Breast epithelium (tissue), 3 donors: ENCODE measurements around the gene MPPED1.

ENCODE experiments used
- POLR2A ChIP-seq: fragments of 450-650 bp; IDR thresholded peaks from one replicate; pipeline ENCODE4 v1.6.1; 2016; ENCODE audit warnings: antibody characterized with exemption, mild to moderate bottlenecking, moderate library complexity
- POLR2AphosphoS5 ChIP-seq, 3 donors: sonication (generic); formaldehyde crosslinking; IDR thresholded peaks; one replicate each; pipeline ENCODE4 v1.6.1; 2017; ENCODE audit warnings: antibody characterized with exemption in 3 of 3
- TF ChIP-seq, protein P1 (sequence below), 3 donors: fragments of 450-650 bp; IDR thresholded peaks; one replicate each; pipeline ENCODE4 v1.5.1; 2016 to 2017; ENCODE audit warnings: antibody characterized with exemption in 3 of 3, mild to moderate bottlenecking in 3 of 3, moderate library complexity in 3 of 3

DNA sequence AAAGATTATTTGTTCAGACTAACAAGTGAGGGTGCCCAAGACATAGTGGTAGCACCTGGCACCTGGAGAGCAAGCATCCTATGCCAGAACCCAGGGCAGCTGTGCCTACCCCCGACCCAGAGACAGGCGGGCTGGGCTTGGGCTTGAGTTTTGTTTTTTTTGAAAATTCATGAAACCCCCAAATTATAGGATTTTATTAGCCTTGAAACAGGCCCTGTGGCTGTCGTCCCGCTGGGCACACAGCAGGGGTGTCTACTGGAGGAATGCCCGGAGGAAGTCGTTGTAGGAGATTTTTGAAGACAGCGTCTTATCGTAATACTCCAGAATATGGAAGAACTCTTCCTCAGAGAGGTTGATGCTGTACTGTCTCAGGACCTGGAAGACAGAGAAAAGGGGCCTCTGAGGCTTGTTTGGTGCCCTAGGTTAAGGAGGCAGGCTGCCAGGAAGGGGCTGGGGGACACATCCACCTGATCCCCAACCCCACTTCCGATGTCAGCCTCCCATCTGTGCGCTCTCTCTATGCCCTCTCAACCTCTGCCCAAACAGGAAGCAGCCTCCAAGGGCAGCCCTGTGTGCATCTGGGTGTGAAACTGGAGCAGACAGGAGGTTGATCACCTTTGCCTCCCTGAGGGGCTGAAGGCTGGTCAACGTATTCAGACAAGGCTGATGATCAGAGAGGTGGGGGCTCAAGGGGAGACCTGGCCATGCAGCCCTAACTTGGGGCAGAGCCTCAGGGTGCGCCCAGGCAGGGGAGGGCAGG, 117.0 kb downstream of the MPPED1 start:
- TF ChIP-seq, protein P1, sequence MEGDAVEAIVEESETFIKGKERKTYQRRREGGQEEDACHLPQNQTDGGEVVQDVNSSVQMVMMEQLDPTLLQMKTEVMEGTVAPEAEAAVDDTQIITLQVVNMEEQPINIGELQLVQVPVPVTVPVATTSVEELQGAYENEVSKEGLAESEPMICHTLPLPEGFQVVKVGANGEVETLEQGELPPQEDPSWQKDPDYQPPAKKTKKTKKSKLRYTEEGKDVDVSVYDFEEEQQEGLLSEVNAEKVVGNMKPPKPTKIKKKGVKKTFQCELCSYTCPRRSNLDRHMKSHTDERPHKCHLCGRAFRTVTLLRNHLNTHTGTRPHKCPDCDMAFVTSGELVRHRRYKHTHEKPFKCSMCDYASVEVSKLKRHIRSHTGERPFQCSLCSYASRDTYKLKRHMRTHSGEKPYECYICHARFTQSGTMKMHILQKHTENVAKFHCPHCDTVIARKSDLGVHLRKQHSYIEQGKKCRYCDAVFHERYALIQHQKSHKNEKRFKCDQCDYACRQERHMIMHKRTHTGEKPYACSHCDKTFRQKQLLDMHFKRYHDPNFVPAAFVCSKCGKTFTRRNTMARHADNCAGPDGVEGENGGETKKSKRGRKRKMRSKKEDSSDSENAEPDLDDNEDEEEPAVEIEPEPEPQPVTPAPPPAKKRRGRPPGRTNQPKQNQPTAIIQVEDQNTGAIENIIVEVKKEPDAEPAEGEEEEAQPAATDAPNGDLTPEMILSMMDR (IDR thresholded peaks at IDR 0.05): no peak
- TF ChIP-seq POLR2AphosphoS5 (IDR thresholded peaks at IDR 0.05) (no peak), POLR2A (no peak)
